GM19463 (cell line): ENCODE data around the gene CCND2.

Experiments
- ATAC-seq: cut with Tn5 transposase; IDR thresholded peaks from one replicate; pipeline ENCODE4 v1.9.1; 2021; ENCODE audit warnings: mild to moderate bottlenecking, moderate library complexity; ENCODE audit not compliant: unreplicated experiment

Gene CCND2

GRCh38 chr12:4289231-4289878 lies 15.8 kb downstream of the CCND2 start:
- no peak for ATAC-seq

- no peak for ATAC-seq
Observed at GRCh38 chr12:4289998-4290790, 16.6 kb downstream of the CCND2 start.

- no peak for ATAC-seq
Observed at GRCh38 chr12:4292341-4293073, 18.9 kb downstream of the CCND2 start.

GRCh38 chr12:4293299-4293965 lies 19.9 kb downstream of the CCND2 start:
- ATAC-seq = no peak

GRCh38 chr12:4293966-4294505 lies 20.5 kb downstream of the CCND2 start:
- no peak for ATAC-seq

GRCh38 chr12:4296751-4297150 lies 23.2 kb downstream of the CCND2 start:
- ATAC-seq = no peak

GRCh38 chr12:4297617-4298016 lies 24.1 kb downstream of the CCND2 start:
- ATAC-seq = no peak

GRCh38 chr12:4300883-4301282 lies 27.3 kb downstream of the CCND2 start:
- no peak for ATAC-seq

GRCh38 chr12:4301932-4302501 lies 28.5 kb downstream of the CCND2 start:
- ATAC-seq = no peak

- ATAC-seq = no peak
Observed at GRCh38 chr12:4302881-4303280, 29.3 kb downstream of the CCND2 start.

- no peak for ATAC-seq
Observed at GRCh38 chr12:4303750-4304149, 30.2 kb downstream of the CCND2 start.

- ATAC-seq = no peak
Observed at GRCh38 chr12:4307593-4308333, 34.2 kb downstream of the CCND2 start.

- ATAC-seq = no peak
Observed at GRCh38 chr12:4308334-4308950, 34.9 kb downstream of the CCND2 start.

- no peak for ATAC-seq
Observed at GRCh38 chr12:4311776-4312175, 38.2 kb downstream of the CCND2 start.

- no peak for ATAC-seq
Observed at GRCh38 chr12:4312251-4312650, 38.7 kb downstream of the CCND2 start.

GRCh38 chr12:4320497-4320852 lies 46.9 kb downstream of the CCND2 start:
- peak; percentile 24 for ATAC-seq

- peak; percentile 97 for ATAC-seq
Observed at GRCh38 chr12:4320853-4321701, 47.5 kb downstream of the CCND2 start, which contains the start of gene TIGAR. Gene TIGAR (plus strand): TSS chr12:4321213. CDS start chr12:4321272, 59 bp downstream.

GRCh38 chr12:4322726-4323125 lies 49.2 kb downstream of the CCND2 start:
- no peak for ATAC-seq
